Measurements from ENCODE around the gene MED26.
"Not testable (repeated sequence)": the region's sequence is repeated elsewhere in the genome, so short reads cannot be mapped to it uniquely, and the experiment has no call there.

Gene MED26, protein sequence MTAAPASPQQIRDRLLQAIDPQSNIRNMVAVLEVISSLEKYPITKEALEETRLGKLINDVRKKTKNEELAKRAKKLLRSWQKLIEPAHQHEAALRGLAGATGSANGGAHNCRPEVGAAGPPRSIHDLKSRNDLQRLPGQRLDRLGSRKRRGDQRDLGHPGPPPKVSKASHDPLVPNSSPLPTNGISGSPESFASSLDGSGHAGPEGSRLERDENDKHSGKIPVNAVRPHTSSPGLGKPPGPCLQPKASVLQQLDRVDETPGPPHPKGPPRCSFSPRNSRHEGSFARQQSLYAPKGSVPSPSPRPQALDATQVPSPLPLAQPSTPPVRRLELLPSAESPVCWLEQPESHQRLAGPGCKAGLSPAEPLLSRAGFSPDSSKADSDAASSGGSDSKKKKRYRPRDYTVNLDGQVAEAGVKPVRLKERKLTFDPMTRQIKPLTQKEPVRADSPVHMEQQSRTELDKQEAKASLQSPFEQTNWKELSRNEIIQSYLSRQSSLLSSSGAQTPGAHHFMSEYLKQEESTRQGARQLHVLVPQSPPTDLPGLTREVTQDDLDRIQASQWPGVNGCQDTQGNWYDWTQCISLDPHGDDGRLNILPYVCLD

DNA sequence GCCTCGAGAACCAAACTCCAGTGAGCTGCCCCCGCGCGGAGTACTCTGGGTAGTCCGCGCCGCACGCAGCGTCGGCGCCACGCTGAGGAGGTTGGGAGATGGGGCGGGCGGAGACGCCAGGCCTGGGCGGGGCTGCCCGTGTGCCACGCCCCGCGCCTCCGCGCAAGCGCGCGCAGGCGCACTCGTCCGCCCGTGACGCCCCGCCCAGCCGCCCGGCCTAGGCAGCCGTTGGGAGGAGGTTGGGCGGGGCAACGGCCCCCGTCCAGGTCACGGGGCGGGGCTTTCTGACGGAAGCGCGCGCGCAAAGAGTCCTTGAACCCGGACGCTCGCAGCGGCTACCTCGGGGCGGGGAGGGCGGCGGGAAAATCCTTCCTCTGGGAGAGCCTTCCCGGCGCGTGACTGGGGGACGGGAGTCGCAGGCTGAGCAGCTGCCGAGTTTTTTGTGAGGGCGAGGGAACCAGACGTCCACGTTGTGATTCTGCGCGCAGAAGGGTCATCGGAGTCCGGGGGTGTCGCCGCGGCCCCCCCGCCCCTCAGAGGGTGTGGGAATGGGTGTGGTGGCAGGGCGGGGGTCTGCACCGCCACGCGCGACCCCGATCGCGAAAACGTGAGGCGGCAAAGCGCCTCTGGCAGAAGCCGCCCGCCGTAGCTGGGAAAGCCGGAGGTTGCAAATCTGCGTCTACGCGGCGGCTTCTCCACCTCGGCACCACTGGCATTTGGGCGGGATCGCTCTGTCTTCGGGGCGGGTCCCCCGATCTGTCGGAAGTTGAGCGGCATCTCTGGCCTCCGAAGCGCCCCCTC, at the start of gene MED26:
MED26 (minus strand) TSS at position 22 of the 801 bp plus-strand sequence. CDS start 261 bp downstream, outside the sequence.
- peak; percentile 97 for DNase-seq

DNA sequence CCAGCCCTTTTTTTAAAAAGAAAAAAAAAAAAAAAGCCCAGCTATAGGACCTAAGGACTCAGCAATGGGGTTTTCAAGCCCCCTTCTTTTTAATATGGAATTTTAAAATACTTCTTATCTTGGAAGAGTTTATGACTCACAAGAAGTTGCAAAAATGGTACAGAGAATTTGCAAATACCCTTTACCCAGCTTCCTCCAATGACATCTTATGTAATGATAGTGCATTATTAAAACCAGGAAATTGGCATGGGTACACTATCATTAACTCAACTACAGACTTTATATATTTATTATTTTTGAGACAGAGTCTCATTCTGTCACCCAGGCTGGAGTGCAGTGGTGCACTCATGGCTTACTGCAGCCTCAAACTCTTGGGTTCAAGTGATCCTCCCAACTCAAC, 49.1 kb upstream of the MED26 start:
- no peak for DNase-seq

DNA sequence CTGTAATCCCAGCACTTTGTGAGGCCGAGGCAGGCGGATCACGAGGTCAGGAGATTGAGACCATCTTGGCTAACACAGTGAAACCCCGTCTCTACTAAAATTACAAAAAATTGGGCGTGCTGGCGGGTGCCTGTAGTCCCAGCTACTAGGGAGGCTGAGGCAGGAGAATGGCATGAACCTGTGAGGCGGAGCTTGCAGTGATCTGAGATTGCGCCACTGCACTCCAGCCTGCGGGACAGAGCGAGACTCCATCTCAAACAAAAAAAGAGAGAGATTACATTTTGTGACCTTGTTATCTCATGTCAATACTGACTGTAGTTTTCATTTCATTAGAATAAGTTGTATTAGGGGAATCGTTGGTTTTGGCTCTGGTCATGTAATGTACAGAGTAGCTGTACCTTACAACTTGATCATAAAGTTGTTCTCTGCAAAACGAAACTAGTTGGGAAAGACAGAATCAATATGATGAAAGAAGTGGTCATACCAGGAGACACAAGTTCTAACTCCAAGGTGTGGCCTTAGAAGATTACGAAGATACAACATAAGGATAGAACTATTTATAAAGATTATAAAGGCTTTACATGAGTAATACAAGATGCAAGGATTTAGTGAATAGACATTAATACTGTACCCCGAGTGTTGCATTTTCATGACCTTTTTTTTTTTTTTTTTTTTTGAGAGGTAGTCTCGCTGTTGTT, 48.2 kb upstream of the MED26 start:
- no peak for DNase-seq

DNA sequence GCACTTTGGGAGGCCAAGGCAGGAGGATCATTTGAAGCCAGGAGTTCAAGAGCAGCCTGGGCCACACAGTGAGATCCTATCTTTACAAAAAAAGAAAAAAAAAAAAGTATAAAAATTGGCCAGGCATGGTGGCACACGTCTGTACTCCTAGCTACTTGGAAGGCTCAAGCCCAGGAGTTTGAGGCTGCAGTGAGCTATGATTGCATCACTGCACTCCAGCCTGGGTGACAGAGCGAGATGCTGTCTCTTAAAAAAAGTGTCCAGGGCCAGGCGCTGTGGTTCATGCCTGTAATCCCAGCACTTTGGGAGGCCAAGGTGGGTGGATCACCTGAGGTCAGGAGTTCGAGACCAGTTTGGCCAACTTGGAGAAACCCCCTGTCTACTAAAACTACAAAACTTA, 45.8 kb upstream of the MED26 start:
- DNase-seq = not testable (repeated sequence)

DNA sequence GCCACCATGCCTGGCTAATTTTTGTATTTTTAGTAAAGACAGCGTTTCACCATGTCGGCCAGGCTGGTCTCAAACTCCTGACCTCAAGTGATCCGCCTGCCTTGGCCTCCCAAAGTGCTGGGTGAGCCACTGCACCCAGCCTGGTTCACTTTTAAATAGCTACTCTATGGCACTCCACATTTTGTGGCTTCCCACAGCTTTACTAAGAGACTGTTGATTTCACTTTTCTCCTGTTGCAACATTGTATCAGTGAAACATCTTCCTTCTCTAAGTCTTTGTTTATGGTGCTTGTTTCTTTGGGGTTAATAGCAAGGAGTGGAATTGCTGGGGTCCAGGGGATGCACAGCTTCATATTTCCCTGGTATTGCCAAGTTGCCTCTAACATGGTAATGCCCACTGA, 45.2 kb upstream of the MED26 start:
- no peak for DNase-seq

DNA sequence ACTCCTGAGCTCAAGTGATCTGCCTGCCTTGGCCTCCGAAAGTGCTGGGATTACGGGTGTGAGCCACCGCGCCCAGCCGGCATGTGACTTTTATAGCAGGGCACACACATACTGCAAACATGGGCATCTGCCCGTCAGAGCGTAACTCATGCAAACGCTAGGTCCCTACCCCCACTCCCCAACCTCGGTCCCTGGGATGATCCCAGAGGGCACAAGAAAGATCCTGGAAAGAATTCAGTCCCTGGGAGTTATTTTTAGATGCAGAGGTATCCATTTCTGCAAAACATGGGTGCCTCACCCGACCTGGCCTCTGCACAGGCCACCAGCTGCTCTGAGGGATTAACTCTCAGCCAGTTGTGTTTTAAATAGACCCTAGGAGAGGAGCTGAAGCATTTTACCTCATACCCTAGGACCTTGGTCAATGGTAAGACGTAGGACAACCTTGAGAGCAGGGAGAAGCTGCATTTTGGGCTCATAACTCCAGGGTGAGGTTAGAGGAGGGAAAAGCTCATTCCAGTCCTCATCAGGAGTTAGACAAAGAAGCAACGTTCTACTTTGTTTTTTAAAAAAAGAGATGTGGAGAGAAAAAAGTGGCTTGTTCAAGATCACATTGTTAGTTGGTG, 43.8 kb upstream of the MED26 start:
- DNase-seq = no peak

DNA sequence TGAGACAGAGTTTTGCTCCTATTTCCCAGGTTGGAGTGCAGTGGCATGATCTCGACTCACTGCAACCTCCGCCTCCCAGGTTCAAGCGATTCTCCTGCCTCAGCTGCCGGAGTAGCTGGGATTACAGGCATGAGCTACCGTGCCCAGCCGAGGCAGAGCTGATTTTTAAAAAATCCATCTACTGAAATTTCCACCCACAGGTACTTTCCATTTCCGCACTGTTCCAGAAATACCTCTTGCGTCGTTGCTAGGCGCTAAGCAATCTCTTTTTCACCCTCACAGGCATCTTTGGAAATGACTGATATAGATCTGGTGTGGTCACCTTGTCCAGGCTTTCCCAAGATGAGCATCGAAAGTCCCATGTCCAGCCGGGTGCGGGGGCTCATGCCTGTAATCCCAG, 42.3 kb upstream of the MED26 start:
- no peak for DNase-seq

DNA sequence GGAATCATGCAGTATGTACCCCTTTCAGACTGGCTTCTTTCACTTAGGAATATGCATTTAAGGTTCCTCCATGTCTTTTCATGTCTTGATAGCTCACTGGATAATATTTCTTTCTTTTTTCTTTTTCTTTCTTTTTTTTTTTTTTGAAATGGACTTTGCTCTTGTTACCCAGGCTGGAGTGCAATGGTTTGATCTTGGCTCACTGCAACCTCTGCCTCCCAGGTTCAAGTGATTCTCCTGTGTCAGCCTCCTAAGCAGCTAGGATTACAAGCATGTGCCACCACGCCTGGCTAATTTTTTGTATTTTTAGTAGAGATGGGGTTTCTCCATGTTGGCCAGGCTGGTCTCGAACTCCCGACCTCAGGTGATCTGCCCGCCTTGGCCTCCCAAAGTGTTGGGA, 40.7 kb upstream of the MED26 start:
- DNase-seq = not testable (repeated sequence)

DNA sequence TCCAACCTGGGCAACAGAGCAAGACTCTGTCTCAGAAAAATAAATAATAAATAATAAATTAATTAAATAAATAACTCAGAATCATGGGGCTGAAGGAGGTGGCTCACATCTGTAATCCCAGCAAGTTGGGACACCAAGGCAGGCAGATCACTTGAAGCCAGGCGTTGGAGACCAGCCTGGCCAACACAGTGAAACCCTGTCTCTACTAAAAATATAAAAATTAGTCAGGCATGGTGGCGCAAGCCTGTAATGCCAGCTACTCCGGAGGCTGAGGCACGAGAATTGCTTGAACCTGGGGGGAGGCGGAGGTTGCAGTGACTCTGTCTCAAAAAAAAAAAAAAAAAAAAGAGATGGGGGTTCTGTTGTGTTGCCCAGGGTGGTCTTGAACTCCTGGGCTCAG, 40.2 kb upstream of the MED26 start:
- no peak for DNase-seq

DNA sequence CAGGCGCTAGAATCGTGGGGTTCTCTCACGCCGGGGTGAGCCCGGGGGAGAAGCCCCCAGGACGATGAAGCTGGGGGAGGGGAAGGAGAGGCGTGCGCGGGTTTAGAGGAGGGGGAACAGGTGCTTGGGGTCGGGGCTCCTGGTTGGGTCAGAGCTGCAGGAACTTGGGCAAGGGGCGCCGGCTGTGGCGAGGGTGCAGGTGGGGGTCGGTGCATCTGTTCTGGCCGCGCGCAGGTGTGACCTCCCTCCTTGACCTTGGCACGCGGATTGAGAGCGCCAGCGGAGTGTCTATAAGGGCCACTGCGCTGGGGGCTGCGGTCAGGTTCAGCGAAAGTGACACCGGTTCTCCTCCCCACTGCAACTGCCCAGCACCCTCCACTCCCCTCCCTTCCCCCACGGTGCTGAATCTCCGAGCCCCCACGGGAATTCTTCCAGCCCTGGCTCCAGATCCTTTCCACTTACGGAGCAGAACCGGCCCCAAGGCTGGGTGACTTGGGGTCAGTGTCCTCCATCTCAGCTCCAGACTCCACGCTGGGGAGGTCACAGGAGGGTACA, 33.6 kb upstream of the MED26 start:
- DNase-seq = no peak

DNA sequence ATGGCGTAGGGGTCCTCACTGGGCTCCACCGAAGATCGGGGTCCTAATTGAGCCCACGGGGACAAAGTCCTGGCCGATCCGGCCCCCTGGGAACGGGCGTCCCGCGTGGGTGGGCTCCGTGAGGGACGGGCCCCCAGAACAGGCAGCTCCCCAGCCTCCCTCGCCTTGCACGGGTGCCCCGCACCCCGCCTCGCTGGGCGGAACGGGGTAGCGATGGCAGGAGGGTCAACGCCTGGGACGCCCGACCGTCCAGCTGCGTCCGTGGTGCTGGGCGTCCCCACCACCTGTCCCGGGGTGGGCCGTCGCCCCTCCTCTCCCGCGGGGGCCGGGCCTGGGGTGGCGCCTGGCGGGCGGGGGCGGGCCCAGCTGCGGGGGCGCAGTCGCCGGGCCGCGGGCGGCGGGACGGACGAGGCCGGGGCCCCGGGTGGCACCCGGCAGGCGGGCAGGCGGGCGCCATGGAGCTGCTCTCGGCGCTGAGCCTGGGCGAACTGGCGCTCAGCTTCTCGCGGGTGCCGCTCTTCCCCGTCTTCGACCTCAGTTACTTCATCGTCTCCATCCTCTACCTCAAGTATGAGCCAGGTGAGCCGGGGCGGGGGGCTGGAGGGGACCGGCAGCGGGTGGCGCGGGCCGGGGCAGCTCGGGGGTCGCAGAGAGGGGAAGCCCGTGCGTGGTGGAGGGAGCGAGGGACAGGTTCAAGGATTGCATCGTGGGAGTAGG, 32.9 kb upstream of the MED26 start, which contains the start of gene TMEM38A:
TMEM38A (plus strand) TSS at position 377 of the 717 bp plus-strand sequence; CDS start at position 456, 79 bp downstream.
- peak; percentile 14 for DNase-seq

DNA sequence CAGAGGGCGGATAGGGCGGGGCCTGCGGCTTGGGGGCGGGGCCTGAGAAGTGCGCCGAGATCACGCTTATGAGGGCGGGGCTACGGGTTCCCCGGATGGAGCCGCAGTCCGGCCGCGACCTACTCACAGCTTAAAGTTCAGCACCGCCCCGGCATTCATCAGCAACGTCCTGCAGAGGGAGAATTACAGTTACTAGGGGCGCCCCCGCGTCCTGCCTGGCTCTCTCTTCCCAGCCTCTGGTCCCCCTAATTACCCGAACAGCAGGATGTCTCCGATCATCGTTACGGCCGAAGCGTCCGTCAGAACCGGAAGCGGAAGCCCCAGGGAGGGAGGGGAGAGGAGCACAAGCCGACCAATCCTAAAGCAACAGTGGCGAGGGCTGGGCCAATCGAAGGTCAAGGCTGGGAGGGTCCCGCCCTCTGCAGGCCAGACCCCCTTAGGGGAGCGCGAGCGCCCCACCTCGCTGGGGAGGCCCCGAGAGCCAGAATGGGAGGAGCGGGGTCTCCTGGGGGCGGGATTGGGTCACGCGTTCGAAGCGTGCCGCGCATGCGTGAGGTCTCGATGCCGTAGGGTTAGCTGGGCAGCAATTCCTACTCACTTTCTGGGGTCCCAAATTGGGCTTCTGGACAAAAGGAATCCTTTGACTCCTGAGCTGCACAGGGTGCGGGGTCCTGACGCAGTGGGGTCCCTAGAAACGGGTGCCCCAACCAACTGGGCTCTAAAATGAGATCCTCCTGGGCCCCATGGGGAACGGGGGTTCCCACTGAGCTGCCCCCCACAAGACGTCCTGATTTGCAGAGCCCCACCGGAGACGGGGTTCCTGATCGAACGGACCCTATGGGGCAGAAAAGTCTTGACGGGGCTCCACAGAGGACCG, 32.1 kb upstream of the MED26 start, which contains the start of gene SMIM7:
SMIM7 (minus strand) TSS at position 313 of the 877 bp plus-strand sequence; CDS start at position 279, 34 bp downstream.
- peak; percentile 99 for DNase-seq

DNA sequence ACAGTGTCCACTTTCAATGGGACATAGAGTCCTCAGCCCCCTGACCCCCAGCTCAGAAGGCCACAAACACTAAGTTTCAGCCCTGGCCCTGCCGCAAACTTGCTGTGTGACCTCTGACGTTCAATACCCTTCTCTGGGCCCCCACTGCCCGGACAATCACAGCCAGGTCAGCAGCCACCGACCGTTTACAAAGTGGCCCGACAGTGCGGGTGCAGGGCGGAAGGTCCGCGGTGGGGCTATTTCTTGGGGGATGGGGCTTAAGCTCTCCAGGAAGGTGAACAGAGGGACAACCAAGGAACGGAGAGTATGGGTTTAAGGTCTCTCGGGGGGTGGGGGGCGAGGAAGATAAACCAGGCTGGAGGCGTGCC, 31.4 kb upstream of the MED26 start:
- no peak for DNase-seq

DNA sequence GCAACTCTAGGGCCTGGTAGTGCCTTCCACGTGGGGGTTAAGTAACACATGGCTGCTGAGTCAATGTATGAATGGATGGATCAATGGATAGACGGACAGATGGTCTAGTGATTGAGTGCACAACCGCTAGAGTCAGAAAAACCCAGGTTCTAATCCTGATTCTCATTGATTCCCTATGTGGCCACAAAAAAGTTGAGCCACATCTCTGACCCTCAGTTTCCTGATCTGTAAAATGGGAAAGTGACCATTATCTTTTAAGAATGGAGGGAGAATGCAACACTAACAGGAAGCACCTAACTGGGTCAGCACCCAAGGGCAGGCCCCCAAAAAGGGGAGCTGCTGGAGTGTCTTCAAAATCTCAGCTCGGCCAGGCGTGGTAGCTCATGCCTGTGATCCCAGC, 29.4 kb upstream of the MED26 start:
- DNase-seq = no peak

DNA sequence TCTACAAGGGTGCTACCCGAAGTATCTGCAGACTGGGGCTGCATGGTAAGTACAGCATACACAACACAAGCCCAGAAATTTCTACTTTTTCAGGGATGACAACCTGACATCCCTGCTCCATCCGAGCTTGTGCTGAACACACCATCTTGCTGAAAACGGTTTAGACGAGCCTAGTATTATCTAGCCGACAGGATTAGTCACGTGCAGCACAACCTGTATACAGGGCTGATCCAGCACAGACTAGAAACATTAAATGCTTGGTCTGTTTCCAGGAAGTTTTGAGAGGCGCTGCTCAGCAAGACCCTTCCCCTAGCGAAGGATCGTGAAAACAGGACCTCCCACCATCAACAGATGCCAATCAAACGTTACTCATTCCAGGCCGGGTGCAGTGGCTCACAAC, 27.7 kb upstream of the MED26 start:
- no peak for DNase-seq

DNA sequence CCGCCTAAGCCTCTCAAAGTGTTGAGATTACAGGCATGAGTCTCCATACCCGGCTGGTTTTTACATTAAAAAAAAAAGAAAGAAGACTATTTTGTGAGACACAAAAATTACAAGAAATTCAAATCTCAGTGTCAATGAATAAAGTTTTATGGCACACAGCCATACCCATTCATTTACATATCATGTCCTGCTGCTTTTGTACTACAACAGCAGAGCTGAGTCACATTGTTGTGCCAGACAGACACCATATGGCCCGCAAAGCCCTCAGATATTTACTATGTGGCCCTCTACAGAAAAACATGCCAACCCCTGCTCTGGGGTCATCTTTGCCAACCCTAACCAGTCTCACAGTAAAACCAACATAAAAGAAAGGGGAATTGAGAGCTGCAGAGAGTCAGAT, 26.6 kb upstream of the MED26 start:
- DNase-seq = no peak

DNA sequence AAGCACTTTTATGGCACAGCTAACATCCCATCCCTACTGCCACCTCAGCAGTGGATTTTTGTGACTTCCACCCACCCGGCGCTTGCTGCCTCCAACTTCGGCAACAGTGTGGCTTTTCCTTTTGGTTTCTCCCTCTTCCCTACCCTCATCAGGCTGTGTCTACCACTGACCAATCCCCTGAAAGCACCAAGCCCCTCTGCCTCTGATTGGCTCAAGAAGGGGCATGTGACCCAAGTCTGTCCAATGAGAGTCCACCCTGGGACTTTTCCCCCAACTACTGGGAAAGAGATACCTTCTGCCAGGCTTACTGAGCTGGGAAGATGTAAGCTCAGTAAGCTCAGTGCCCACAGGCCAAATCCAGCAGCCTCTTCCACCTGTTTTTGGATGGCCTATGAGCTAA, 26.1 kb upstream of the MED26 start:
- DNase-seq = no peak

DNA sequence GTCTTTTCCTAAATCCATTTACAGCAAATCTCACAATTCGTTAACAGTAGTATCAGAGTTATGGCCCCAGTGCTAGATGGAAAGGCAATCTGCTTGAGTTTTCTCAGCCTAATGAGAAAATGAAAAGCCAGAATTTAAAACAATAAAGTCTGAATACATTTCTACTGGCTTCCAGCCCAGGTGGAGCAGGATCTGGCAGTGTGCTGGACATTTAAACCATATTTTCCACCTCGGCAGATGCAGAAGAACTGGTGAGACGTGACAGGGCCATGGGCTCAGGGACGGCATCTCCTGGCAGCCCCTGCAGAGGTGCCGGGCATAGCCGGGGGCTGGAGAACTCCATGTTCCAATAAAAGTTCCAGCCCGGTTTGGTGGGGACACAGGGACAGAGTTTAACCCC, 24.9 kb upstream of the MED26 start:
- DNase-seq = no peak

DNA sequence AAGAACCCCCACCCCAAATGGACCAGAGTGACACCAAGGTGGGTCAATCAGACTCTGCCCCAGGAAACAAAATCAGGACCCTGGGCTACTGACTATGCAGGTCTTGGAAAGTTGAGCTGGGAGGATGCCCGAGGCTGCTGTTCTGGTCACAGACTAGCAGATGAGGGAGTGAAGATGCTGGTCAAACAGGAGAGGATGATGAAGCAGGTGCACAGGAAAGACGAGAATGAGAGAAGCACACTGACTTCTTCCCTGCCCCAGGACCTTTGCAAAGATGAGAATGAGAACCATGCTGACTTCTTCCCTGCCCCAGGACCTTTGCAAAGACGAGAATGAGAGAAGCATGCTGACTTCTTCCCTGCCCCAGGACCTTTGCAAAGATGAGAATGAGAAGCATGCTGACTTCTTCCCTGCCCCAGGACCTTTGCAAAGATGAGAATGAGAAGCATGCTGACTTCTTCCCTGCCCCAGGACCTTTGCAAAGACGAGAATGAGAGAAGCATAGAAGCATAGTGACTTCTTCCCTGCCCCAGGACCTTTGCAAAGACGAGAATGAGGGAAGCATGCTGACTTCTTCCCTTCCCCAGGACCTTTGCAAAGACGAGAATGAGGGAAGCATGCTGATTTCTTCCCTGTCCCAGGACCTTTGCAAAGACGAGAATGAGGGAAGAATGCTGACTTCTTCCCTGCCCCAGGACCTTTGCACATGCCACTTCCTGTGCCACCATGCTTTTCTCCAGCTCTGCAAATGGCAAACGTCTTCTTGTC, 23.6 kb upstream of the MED26 start:
- DNase-seq = not testable (repeated sequence)

DNA sequence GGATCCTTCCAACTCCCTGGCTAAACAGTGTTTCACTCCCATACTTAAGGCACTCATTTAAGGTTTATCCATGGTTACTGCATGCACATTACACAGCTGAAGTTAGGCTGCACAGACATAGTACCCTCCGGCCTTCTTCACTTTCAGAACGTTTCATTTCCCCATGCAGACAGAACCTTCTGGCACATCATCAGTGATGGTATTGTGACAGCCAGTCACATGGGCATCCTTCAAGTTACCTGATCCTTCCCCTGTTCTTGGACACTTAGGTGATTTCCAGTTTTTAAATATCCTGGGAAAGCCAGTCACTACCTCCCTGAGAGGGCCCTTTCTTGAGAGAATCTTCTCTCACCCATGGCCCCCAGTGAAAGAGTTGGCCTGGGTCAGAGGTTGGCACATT, 22.8 kb upstream of the MED26 start:
- DNase-seq = no peak

Measured in activated CD4-positive, alpha-beta T cell treated with anti-CD3 and anti-CD28 coated beads, Interleukin-2, amount 50 U/mL, for 16 hours (primary cell).